Measurements from ENCODE around the gene TULP3. TPM values are rescaled to one million over a fixed set of nuclear protein-coding genes. Genes with fewer than 3 reads are reported as not detected.

TULP3 gene
- total and polyA plus RNA-seq, 10 of the 15 experiments (the other 5 are each of a cell fraction or from before 2014, with no cell fraction given) = 3.1 to 10.4 (median 8.1) TPM

- TF ChIP-seq MXI1 (IDR thresholded peaks at IDR 0.05; ENCODE audit: low read depth, low read length) (no peak; the same call in 1 of the 2 replicates), EGR1 (IDR thresholded peaks at IDR 0.05; ENCODE audit: borderline replicate concordance in 1 of 2, low read depth in 2 of 2, low read length in 2 of 2) (peak in 1 of 2 experiments; percentile 92; a peak in 2 of 3 replicates), SREBF2 (IDR thresholded peaks at IDR 0.05; ENCODE audit: low read length) (no peak), BRCA1 (IDR thresholded peaks at IDR 0.05; ENCODE audit: low read depth, low read length) (no peak), EED (IDR thresholded peaks at IDR 0.05; ENCODE audit: low read depth) (no peak; the same call in 1 of the 2 replicates), ZBTB40 (IDR thresholded peaks at IDR 0.05; ENCODE audit: borderline replicate concordance) (no peak), NFXL1 (IDR thresholded peaks at IDR 0.05; ENCODE audit: borderline replicate concordance) (no peak), ZSCAN29 (IDR thresholded peaks at IDR 0.05) (no peak), POLR2AphosphoS5 (IDR thresholded peaks at IDR 0.05; ENCODE audit: low read length) (peak; percentile 61; the same call in 1 of the 2 replicates), ZBTB4 (CRISPR knock-in tag; IDR thresholded peaks at IDR 0.05) (peak; percentile 29; the same call in 1 of the 2 replicates), MEF2B (IDR thresholded peaks at IDR 0.05; ENCODE audit: partially characterized antibody, poor library complexity, severe bottlenecking) (no peak), TCF7 (IDR thresholded peaks at IDR 0.05; ENCODE audit: borderline replicate concordance) (no peak), ETV6 (conservative IDR thresholded peaks at IDR 0.05 in 1 of 2, IDR thresholded peaks at IDR 0.05 in 1 of 2; ENCODE audit: borderline replicate concordance in 1 of 2, low read depth in 1 of 2) (no peak), NRF1 (conservative IDR thresholded peaks at IDR 0.05; ENCODE audit: low read depth, low read length) (no peak), RB1 (IDR thresholded peaks at IDR 0.05; ENCODE audit: borderline replicate concordance) (peak; percentile 64; the same call in 1 of the 2 replicates), NBN (IDR thresholded peaks at IDR 0.05) (peak; percentile 50; the same call in 1 of the 2 replicates), NFYB (IDR thresholded peaks at IDR 0.05; ENCODE audit: insufficient read depth, low read depth, low read length) (0 out of 2 replicates have a peak, but pooled peaks have one; percentile 21), CBFB (IDR thresholded peaks at IDR 0.05; ENCODE audit: low read depth) (0 out of 2 replicates have a peak, but pooled peaks have one; percentile 23), CBX3 (IDR thresholded peaks at IDR 0.05; ENCODE audit: borderline replicate concordance, low read depth) (no peak)
Measured at GRCh38 chr12:2877047-2877952, 13.4 kb upstream of the TULP3 start, which contains the start of the genes FOXM1 and RHNO1 (continued).
